GM19397 (cell line): ENCODE measurements around the gene TSHZ3.

Experiments
- ATAC-seq: cut with Tn5 transposase; IDR thresholded peaks from one replicate; pipeline ENCODE4 v1.9.1; 2021; ENCODE audit warnings: mild to moderate bottlenecking, moderate library complexity; ENCODE audit not compliant: unreplicated experiment

The TSHZ3 gene

GRCh38 chr19:31338069-31338776 lies 11.0 kb downstream of the TSHZ3 start:
- ATAC-seq, result no peak

- ATAC-seq, result no peak
Observed at GRCh38 chr19:31337008-31337914, 12.0 kb downstream of the TSHZ3 start.

DNA sequence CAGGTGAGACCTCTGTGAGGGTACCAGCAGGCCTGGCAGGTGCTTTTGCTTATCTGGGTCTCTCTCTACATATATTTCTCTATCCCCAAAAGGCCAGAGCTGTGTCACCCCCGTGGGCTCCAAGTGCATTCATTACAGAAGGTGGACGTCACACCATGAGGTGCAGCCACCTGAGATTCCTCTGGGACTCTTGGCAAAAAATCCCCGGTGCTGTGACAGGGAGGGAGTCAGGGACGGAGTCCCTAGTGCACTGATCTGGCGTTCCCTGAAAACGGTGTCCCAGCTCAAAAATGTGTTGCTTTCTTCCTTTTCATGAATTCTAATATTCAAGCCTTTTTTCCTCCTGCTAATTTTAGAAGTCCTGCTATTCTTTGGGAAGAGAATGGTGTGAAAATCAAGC lies 13.5 kb downstream of the TSHZ3 start:
- no peak for ATAC-seq

DNA sequence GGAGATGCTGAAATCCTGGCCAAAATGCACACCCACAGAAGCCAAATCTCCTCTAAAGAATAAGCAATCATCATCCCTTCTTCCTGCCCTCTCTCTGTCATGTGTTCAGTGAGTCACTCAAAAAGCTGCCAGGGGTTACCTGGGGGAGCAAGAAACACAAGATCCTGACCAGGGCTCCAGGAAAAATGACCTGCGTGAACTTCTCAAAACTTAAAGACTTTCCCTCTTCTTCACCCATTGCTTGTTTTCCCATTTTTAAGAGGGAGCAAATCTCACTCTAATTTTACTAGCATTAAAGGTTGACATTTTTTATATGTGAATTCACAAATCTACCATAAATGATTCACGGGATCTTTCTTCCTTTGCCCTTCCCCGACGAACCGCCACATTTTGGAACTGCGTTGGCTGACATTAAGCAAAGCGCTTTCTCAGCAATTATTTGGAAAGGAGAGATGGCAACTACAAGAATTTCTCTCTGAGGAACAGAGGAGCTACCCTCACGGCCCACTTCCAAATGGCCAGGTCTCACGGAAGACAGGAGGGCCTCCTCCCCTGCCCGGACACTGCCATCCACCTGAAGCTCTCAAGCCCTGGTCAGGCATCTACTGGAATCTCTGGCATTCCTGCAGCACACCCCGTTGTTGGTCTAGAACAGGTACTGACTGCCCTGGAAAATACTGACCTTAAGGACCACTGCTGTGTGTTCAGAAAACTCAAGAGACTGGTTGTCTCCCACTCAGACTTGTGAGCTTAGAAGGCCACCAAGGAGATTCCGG lies 14.2 kb downstream of the TSHZ3 start:
- ATAC-seq, result no peak

GRCh38 chr19:31334101-31334848 lies 15.0 kb downstream of the TSHZ3 start:
- no peak for ATAC-seq

DNA sequence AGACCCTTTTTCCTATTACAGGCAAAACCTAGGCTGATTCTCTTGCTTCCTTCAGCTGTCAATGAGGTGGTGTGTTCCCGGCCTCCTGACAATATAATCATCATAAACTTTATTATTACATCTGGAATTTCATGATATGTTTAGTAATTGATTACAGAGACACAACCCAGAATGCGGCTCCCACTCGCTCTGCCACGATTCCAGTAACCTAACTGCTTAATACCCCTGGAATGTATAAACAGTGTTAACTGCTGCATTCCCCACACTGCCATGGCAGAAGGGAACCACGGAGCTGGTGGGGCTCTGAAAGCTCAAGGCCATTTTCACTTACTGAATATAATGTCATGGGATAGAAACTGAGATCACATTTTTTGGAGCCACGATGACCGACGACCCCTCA lies 17.1 kb downstream of the TSHZ3 start:
- no peak for ATAC-seq

GRCh38 chr19:31331536-31331935 lies 17.7 kb downstream of the TSHZ3 start:
- ATAC-seq, result no peak

GRCh38 chr19:31330761-31331160 lies 18.5 kb downstream of the TSHZ3 start:
- ATAC-seq, result no peak

- no peak for ATAC-seq
Observed at GRCh38 chr19:31330237-31330636, 19.0 kb downstream of the TSHZ3 start.

DNA sequence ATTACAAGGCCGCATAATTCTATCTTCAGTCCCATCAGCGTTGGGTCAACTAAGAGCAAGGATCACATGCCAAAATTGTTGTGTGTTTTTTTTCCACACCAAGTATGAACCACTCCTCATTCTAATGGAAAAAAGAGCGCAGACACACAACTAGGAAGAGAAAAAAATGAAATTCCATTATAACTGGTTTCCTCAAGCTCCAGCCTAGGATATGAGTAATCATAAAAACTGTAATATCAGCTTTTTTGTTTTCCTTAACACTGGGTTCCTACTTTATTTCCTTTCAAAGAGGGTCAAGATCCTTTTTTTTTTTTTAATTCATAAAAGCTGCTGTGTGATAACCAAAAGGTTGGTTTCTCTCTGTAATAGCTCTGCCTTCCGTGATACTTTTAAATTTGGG lies 19.4 kb downstream of the TSHZ3 start:
- no peak for ATAC-seq

GRCh38 chr19:31328238-31328637 lies 21.0 kb downstream of the TSHZ3 start:
- ATAC-seq, result no peak

DNA sequence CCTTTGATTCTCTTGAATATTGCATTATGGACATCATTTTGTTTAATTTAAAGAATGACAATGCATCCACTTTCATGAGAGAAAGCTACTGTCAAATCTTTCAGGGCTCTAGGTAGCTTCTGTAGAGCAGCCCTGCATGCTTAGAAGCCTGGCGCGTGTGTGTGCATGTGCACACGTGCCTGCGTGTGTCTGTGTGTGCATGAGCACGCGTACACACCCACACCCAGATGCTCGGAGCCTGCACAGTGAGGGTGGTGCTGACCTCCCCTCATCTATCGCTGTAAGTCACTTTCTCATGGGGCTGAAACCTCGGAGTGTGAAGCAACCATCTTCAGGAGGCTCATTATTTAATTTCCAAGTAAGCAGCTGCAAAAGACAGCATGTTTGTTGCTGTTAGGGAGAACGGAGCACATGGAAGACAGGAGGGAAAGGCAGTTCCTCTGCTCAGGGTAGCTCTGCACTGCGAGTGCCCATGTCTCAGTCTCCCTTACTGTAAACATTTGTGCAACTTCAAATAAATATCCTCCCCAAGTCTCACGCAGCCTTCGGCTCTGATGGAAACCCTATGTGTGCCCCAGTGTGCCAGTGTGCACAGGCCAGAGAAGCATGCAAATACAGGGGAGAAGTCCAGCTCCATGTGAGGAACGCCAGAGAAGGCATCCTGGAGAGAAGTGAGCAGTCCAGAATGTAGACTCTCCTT lies 22.8 kb downstream of the TSHZ3 start:
- no peak for ATAC-seq

- ATAC-seq, result no peak
Observed at GRCh38 chr19:31325342-31325741, 23.9 kb downstream of the TSHZ3 start.

GRCh38 chr19:31319465-31319864 lies 29.8 kb downstream of the TSHZ3 start:
- no peak for ATAC-seq

GRCh38 chr19:31318790-31319425 lies 30.3 kb downstream of the TSHZ3 start:
- ATAC-seq, result no peak

GRCh38 chr19:31317570-31317969 lies 31.7 kb downstream of the TSHZ3 start:
- ATAC-seq, result no peak

GRCh38 chr19:31317093-31317492 lies 32.1 kb downstream of the TSHZ3 start:
- ATAC-seq, result no peak

GRCh38 chr19:31316201-31316951 lies 32.9 kb downstream of the TSHZ3 start:
- no peak for ATAC-seq

DNA sequence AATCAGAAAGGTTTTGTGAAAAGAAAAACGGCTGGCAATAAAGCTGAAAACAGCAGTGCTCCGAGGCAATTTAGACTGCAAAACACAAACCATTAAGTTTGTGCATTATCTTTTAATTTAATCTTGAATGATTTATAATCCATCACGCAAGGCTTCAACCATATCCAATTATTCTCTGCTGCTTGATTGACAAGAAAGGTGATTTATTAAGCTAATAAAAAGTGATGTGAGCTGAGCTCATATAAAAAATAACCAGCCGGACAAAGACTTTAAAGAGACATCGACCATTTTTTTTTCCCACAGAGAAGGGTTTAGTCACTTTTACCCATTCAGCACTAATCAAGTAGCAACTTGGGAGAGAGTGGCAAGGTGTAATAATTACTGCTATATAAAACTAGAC lies 33.6 kb downstream of the TSHZ3 start:
- ATAC-seq, result no peak
